ENCODE data around the gene SGMS1.

Gene SGMS1

DNA sequence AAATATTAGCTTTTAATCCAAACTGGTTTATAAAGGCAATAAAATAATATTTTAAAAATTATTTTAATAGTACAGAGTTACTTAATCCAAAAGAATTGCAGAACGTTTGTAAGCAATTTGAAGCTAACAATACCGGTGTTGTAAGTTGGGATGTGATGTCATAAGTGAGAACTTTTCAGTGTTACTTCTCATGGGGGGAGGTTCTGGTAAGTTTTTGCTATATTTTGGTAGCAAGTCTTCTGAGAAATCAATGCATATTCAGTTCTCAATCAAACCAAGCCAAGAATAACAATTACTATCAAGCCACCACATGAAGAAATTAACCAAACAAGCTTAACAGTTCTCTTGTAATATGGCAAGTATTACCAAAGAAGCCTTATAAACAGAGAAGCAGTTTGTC, 225.4 kb downstream of the SGMS1 start:
- DNase-seq (ENCODE audit: insufficient read length) (no peak), FAIRE-seq (no peak)
- TF ChIP-seq POLR2AphosphoS5 (IDR thresholded peaks at IDR 0.05; ENCODE audit: low read depth, low read length) (no peak), TAF1 (IDR thresholded peaks at IDR 0.05; ENCODE audit: borderline replicate concordance, low read depth, low read length) (no peak), POLR2A (IDR thresholded peaks at IDR 0.05; ENCODE audit: low read depth, low read length) (no peak)

DNA sequence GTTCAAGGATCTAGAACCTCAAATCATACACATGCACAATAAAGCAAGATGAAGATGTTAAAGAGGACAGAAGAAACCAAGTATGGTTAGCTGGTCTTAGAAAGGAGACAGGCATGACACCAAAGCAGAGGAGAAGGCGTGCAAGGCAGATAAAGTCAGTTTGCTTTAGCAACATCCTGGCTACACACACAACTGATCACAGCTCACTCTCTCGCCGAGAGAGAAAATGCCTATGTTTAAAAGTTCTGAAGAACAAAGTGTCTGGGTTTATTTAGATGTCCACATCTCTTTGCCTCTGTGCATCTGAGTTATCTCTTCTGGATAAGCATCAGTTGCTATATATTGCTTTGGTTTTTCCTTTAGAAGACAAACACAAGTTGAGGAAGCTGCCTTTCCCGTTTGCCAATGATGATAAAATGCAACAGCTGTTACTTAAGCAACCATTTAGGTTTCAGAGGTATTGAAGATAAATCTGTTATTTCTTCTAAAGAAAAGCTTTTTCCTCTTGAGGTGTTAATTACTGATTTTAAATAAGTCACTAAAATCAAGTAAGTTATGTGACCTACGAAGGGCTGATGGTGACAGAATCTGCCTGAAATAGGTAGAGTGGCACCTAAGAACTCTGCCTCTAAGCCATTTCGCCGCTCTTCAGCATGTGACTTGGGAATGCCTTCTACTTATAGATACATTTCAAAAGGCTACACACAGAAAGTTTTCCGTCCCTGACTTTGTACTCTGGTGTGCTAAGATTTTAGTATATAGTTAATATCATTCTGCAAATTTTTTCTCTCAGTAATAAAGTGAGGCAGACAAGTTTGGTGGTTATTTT, 226.2 kb downstream of the SGMS1 start:
- FAIRE-seq (peak; percentile 84), DNase-seq (ENCODE audit: insufficient read length) (no peak)
- peak; percentile 8; the same call in 1 of the 2 replicates for TF ChIP-seq POLR2AphosphoS5 (IDR thresholded peaks at IDR 0.05; ENCODE audit: low read depth, low read length)
- no peak for TF ChIP-seq TAF1 (IDR thresholded peaks at IDR 0.05; ENCODE audit: borderline replicate concordance, low read depth, low read length)
- 0 out of 2 replicates have a peak, but pooled peaks have one; percentile 5 for TF ChIP-seq POLR2A (IDR thresholded peaks at IDR 0.05; ENCODE audit: low read depth, low read length)

DNA sequence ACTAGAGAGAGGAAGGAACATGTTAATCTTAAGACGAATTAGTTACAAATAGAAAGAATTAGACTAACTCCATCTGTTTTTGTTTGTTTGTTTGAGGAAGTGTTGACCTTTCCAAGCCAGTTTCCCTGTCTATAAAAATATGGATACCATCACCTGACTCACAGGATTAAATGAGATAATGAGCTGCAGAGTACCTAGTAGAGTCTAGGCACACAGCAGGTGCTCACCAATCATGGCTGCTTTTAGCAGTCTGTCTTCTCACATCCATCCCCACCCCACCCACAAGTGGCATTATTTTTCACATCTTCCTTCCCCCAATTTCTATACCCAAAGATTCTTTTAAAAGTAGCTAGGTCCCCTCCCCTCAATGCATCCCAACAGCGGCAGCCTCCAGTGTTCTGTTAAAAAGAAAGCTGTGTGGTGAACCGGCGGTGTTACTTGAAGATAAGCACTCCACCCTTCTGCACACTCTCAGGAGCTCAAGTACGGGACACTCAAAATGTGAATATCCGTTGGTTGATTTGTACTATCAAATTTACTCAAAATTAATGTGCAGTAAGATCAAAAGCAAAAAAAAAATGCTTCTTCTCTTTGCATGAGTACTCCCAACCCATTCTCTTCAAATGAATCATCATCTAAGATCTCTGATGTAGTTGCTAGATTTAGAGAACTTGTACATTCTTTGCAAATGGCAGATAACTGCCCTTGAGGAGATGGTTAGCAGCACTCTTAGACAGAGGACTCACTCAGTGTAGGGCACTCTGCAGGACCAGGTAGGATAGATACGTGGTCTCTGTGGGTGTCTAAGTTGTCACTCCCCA, 227.1 kb downstream of the SGMS1 start:
- TF ChIP-seq POLR2A (IDR thresholded peaks at IDR 0.05; ENCODE audit: low read depth, low read length) (peak; percentile 43; the same call in 1 of the 2 replicates), TAF1 (IDR thresholded peaks at IDR 0.05; ENCODE audit: borderline replicate concordance, low read depth, low read length) (no peak), POLR2AphosphoS5 (IDR thresholded peaks at IDR 0.05; ENCODE audit: low read depth, low read length) (peak; percentile 43; the same call in 1 of the 2 replicates)
- FAIRE-seq: no peak

DNA sequence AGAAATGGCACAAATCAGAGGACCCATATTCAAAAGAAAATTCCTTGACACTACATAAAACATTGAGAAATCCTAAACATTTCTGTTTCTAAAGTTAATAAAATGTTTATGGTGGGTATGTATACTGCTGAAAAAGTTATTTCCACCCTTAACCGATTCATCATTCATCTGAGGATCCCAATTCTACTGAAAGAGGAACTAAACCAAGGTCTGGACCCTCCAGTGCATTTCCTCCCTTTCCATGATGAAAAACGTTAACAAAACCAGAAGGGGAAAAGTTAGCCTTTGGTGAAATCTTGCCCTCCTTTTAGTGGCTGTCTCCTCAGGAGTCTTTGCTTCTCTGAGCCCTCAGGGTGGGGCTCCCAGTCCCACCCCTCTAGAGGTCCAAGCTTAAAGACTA, 227.9 kb downstream of the SGMS1 start:
- no peak for FAIRE-seq
- DNase-seq (ENCODE audit: insufficient read length): no peak
- TF ChIP-seq POLR2A (IDR thresholded peaks at IDR 0.05; ENCODE audit: low read depth, low read length) (no peak), POLR2AphosphoS5 (IDR thresholded peaks at IDR 0.05; ENCODE audit: low read depth, low read length) (no peak), TAF1 (IDR thresholded peaks at IDR 0.05; ENCODE audit: borderline replicate concordance, low read depth, low read length) (no peak)

More for the DNA sequence above, 227.1 kb downstream of the SGMS1 start:
- no peak for DNase-seq (ENCODE audit: insufficient read length)

- no peak for FAIRE-seq
- DNase-seq (ENCODE audit: insufficient read length): no peak
- no peak for TF ChIP-seq POLR2AphosphoS5 (IDR thresholded peaks at IDR 0.05; ENCODE audit: low read depth, low read length)
- no peak for TF ChIP-seq TAF1 (IDR thresholded peaks at IDR 0.05; ENCODE audit: borderline replicate concordance, low read depth, low read length)
- TF ChIP-seq POLR2A (IDR thresholded peaks at IDR 0.05; ENCODE audit: low read depth, low read length): no peak
Observed at GRCh38 chr10:50395271-50395670, 228.5 kb downstream of the SGMS1 start.

DNA sequence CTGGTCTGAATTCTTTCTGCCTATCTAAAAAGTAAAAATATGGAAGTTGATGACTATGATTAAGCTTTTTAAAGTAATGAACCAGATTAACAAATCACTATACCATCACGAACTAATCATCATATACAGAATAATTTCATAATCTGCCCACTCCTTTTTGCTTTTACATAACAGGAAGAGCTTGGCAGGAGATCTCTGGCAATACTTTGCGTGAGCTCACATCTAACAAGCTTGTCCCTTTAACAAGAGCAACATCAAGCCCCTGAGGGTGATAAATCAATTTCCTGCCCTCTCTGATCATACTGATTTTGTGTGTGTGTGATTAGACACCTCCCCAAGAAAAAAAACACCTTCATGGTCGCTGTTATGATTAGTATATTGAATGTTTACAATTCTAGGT, 228.9 kb downstream of the SGMS1 start:
- no peak for DNase-seq (ENCODE audit: insufficient read length)
- TF ChIP-seq TAF1 (IDR thresholded peaks at IDR 0.05; ENCODE audit: borderline replicate concordance, low read depth, low read length): no peak
- TF ChIP-seq POLR2AphosphoS5 (IDR thresholded peaks at IDR 0.05; ENCODE audit: low read depth, low read length): no peak
- no peak for TF ChIP-seq POLR2A (IDR thresholded peaks at IDR 0.05; ENCODE audit: low read depth, low read length)
- FAIRE-seq: no peak

GRCh38 chr10:50393784-50394467, 229.8 kb downstream of the SGMS1 start:
- FAIRE-seq (no peak), DNase-seq (ENCODE audit: insufficient read length) (no peak)
- TF ChIP-seq POLR2A (IDR thresholded peaks at IDR 0.05; ENCODE audit: low read depth, low read length): no peak

DNA sequence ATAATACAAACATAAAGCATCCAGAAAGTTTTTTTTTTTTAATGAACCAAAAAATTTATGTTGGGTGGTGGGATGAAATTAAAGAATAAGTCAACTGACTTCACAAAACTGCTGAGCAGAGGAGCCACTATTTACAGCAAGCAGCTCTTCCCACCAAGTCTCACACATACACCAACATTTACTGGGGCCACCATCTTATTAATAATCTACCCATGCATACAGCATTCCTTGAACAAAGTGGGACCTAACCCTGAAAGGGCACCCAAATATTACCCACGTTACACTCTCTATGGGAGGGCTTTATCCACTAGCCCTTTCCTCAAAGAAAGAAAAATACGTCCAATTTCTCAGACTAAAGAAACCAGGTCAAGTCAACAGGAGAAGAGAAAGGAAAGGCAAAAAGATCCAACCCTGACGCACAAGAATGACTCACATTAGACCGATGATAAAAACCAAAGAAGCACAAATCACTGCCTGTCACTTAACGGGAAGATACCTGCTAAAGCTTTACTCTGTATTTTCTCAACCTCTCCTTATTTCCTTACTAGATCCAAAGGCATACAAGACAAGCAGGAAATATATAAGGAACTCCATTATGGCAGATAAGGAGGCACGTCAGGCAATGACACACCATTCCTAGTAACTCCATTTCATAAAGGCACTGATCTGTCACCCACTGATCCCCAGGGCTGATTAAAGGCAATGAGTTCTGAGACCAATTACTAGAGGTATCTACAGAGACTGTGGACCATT, 230.6 kb downstream of the SGMS1 start:
- DNase-seq (ENCODE audit: insufficient read length) (no peak), FAIRE-seq (no peak)
- TF ChIP-seq TAF1 (IDR thresholded peaks at IDR 0.05; ENCODE audit: borderline replicate concordance, low read depth, low read length): no peak
- TF ChIP-seq POLR2AphosphoS5 (IDR thresholded peaks at IDR 0.05; ENCODE audit: low read depth, low read length): no peak
- no peak for TF ChIP-seq POLR2A (IDR thresholded peaks at IDR 0.05; ENCODE audit: low read depth, low read length)

DNA sequence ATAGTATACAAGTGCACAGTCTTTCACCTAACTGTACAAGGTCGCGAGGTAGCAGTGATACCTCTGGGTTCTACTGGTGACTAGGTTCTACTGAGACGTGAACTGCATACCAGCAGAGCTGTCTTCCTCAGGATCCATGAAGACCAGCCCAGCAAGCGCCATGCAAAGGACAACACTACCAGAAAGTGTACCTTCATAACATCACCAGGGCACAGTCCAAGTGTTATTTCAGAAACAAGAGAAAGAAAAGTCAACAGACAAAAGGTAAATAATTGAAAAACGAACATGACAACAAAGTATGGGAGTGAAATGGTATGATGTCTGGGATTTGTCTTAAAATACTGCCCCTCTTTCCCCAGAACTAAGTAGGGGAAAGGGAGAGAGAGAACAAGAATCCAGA, 231.3 kb downstream of the SGMS1 start:
- TF ChIP-seq POLR2A (IDR thresholded peaks at IDR 0.05; ENCODE audit: low read depth, low read length) (no peak), TAF1 (IDR thresholded peaks at IDR 0.05; ENCODE audit: borderline replicate concordance, low read depth, low read length) (no peak), POLR2AphosphoS5 (IDR thresholded peaks at IDR 0.05; ENCODE audit: low read depth, low read length) (no peak)
- DNase-seq (ENCODE audit: insufficient read length): no peak
- FAIRE-seq: no peak

DNA sequence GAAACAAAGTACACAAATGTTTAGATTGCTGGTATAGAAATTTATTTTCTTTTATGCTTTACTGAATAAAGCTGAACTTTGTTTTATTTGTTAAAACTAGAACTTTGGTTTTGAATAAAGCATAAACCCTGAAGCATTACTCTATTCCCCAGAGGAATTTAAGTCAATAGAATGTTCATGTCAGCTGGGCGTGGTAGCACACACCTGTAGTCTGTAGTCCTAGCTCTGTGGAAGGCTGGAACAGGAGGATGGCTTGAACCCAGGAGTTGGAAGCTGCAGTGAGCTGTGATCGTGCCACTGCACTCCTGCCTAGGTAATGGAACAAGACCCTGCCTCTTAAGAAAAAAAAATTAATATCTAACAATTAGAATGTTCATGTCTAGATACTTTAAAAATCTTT, 233.5 kb downstream of the SGMS1 start:
- TF ChIP-seq POLR2A (IDR thresholded peaks at IDR 0.05; ENCODE audit: low read depth, low read length) (no peak), POLR2AphosphoS5 (IDR thresholded peaks at IDR 0.05; ENCODE audit: low read depth, low read length) (no peak), TAF1 (IDR thresholded peaks at IDR 0.05; ENCODE audit: borderline replicate concordance, low read depth, low read length) (no peak)
- no peak for FAIRE-seq
- DNase-seq (ENCODE audit: insufficient read length): no peak

GRCh38 chr10:50388181-50388580, 235.6 kb downstream of the SGMS1 start:
- FAIRE-seq: no peak
- TF ChIP-seq POLR2A (IDR thresholded peaks at IDR 0.05; ENCODE audit: low read depth, low read length): no peak
- TF ChIP-seq TAF1 (IDR thresholded peaks at IDR 0.05; ENCODE audit: borderline replicate concordance, low read depth, low read length): no peak
- TF ChIP-seq POLR2AphosphoS5 (IDR thresholded peaks at IDR 0.05; ENCODE audit: low read depth, low read length): no peak

More at GRCh38 chr10:50388181-50388580, 235.6 kb downstream of the SGMS1 start:
- no peak for DNase-seq (ENCODE audit: insufficient read length)
